GM23338 (cell line): ENCODE results near the gene MED27. TPM values are rescaled to one million over a fixed set of nuclear protein-coding genes. Genes with fewer than 3 reads are reported as not detected.

Experiments
- ATAC-seq: fragments of 200-7000 bp; cut with Tn5 transposase; 3 replicates; pipeline ENCODE4 v1.9.1; 2020
- DNase-seq: peaks from one replicate; pipeline ENCODE4 v3.0.0-alpha.2; 2015; ENCODE audit warnings: low spot score
- H2AFZ ChIP-seq: fragments of 200-600 bp; sonication (generic); 2 replicates; pipeline ENCODE4 v1.8.0; 2016; ENCODE audit warnings: antibody characterized with exemption, mild to moderate bottlenecking, moderate library complexity
- H3F3A ChIP-seq: fragments of 200-600 bp; sonication (generic); replicated peaks from 2 replicates; pipeline ENCODE4 v1.8.0; 2017; ENCODE audit warnings: antibody characterized with exemption, mixed run types, low read depth
- H3K27ac ChIP-seq: fragments of 200-600 bp; sonication (generic); 2 replicates; pipeline ENCODE4 v1.6.1; 2016; ENCODE audit warnings: low read depth
- H3K27me3 ChIP-seq: fragments of 200-600 bp; sonication (generic); 2 replicates; pipeline ENCODE4 v1.8.0; 2016; ENCODE audit warnings: mild to moderate bottlenecking, mixed run types, moderate library complexity; ENCODE audit not compliant: insufficient read depth
- H3K36me3 ChIP-seq: fragments of 200-600 bp; sonication (generic); 2 replicates; pipeline ENCODE4 v1.8.0; 2016; ENCODE audit warnings: mild to moderate bottlenecking; ENCODE audit not compliant: insufficient read depth
- H3K4me1 ChIP-seq: fragments of 200-600 bp; sonication (generic); 2 replicates; pipeline ENCODE4 v1.8.0; 2016; ENCODE audit warnings: mild to moderate bottlenecking, moderate library complexity; ENCODE audit not compliant: insufficient read depth
- H3K4me2 ChIP-seq: fragments of 200-600 bp; sonication (generic); 2 replicates; pipeline ENCODE4 v1.7.1; 2017; ENCODE audit warnings: mixed run types
- H3K4me3 ChIP-seq: fragments of 200-600 bp; sonication (generic); 2 replicates; pipeline ENCODE4 v1.6.1; 2016; ENCODE audit warnings: mixed run types
- H3K79me2 ChIP-seq: fragments of 200-600 bp; sonication (generic); replicated peaks from 2 replicates; pipeline ENCODE4 v1.8.0; 2017; ENCODE audit warnings: mild to moderate bottlenecking; ENCODE audit not compliant: insufficient read depth
- H3K9me2 ChIP-seq: fragments of 200-600 bp; sonication (generic); 2 replicates; pipeline ENCODE4 v1.8.0; 2017; ENCODE audit not compliant: insufficient read depth
- H4K20me1 ChIP-seq: fragments of 200-600 bp; sonication (generic); replicated peaks from 2 replicates; pipeline ENCODE4 v1.8.0; 2017; ENCODE audit warnings: mild to moderate bottlenecking; ENCODE audit not compliant: insufficient read depth
- H3K27ac Mint-ChIP-seq: 2 replicates; pipeline ENCODE4 v1.8.0; 2020; ENCODE audit warnings: inconsistent platforms, mild to moderate bottlenecking, moderate library complexity, mixed read lengths
- H3K27me3 Mint-ChIP-seq: 3 replicates; pipeline ENCODE4 v1.8.0; 2022; ENCODE audit warnings: low read depth, mild to moderate bottlenecking, moderate library complexity, mixed read lengths, inconsistent platforms; ENCODE audit not compliant: insufficient read depth, poor library complexity
- H3K36me3 Mint-ChIP-seq: 3 replicates; pipeline ENCODE4 v1.8.0; 2021; ENCODE audit warnings: low read depth, mild to moderate bottlenecking, inconsistent platforms, moderate library complexity, mixed read lengths
- H3K4me1 Mint-ChIP-seq: 3 replicates; pipeline ENCODE4 v1.8.0; 2020; ENCODE audit warnings: mild to moderate bottlenecking, inconsistent platforms, mixed read lengths
- H3K4me3 Mint-ChIP-seq: 3 replicates; pipeline ENCODE4 v1.8.0; 2021; ENCODE audit warnings: moderate library complexity, mild to moderate bottlenecking, inconsistent platforms, mixed read lengths
- H3K9me3 Mint-ChIP-seq: 3 replicates; pipeline ENCODE4 v1.8.0; 2020; ENCODE audit warnings: moderate library complexity, mild to moderate bottlenecking, inconsistent platforms, mixed read lengths
- CREB1 ChIP-seq: fragments of 250-450 bp; sonication (Bioruptor Pico); IDR thresholded peaks from 2 replicates; pipeline ENCODE4 v1.5.0; 2020; ENCODE audit warnings: low read depth, mild to moderate bottlenecking, moderate library complexity
- EZH2 ChIP-seq: fragments of 200-600 bp; sonication (generic); IDR thresholded peaks from one replicate; pipeline ENCODE4 v1.8.0; 2017; ENCODE audit warnings: antibody characterized with exemption, mild to moderate bottlenecking, low read depth; ENCODE audit not compliant: unreplicated experiment
- EZH2phosphoT487 ChIP-seq: fragments of 200-600 bp; sonication (generic); IDR thresholded peaks from one replicate; pipeline ENCODE4 v1.8.1; 2018; ENCODE audit warnings: antibody characterized with exemption; ENCODE audit not compliant: unreplicated experiment
- JUNB ChIP-seq: IDR thresholded peaks from one replicate; pipeline ENCODE4 v1.6.1; 2016; ENCODE audit warnings: antibody characterized with exemption; ENCODE audit not compliant: unreplicated experiment
- NANOG ChIP-seq: IDR thresholded peaks from 2 replicates; pipeline ENCODE4 v1.6.1; 2016; ENCODE audit warnings: antibody characterized with exemption, borderline replicate concordance
- POLR2AphosphoS5 ChIP-seq: IDR thresholded peaks from 2 replicates; pipeline ENCODE4 v1.6.1; 2016; ENCODE audit warnings: antibody characterized with exemption, low read depth
- REST ChIP-seq: IDR thresholded peaks from one replicate; pipeline ENCODE4 v1.6.1; 2018; ENCODE audit warnings: antibody characterized with exemption; ENCODE audit not compliant: unreplicated experiment
- STAT1 ChIP-seq: IDR thresholded peaks from one replicate; pipeline ENCODE4 v1.6.1; 2016; ENCODE audit warnings: antibody characterized with exemption; ENCODE audit not compliant: unreplicated experiment
- ZNF114 ChIP-seq: fragments of 250-450 bp; sonication (Bioruptor Pico); IDR thresholded peaks from 2 replicates; pipeline ENCODE4 v1.5.0; 2020; ENCODE audit warnings: mild to moderate bottlenecking, moderate library complexity
- ZNF331 ChIP-seq: fragments of 250-450 bp; sonication (Bioruptor Pico); IDR thresholded peaks from 2 replicates; pipeline ENCODE4 v1.5.0; 2020; ENCODE audit warnings: low read depth, mild to moderate bottlenecking, moderate library complexity
- polyA plus RNA-seq: library from polyadenylated mRNA; unstranded; fragments of >200 nt; fragmentation: Nextera tagmentation; extraction: Ambion mirVana; gene quantifications from 2 replicates; pipeline ENCODE4 v1.2.1, GENCODE V29; 2016
- total RNA-seq: library from RNA; depleted of rRNA; stranded (reverse); fragments of >200 nt; shearing (Covaris generic); gene quantifications from 2 replicates; pipeline ENCODE4 v1.2.3, GENCODE V29; 2014
- TF ChIP-seq, protein P1 (sequence below): IDR thresholded peaks from 2 replicates; pipeline ENCODE4 v1.6.1; 2016; ENCODE audit warnings: antibody characterized with exemption
- TF ChIP-seq, protein P2 (sequence below): fragments of 250-450 bp; sonication (Bioruptor Pico); IDR thresholded peaks from 2 replicates; pipeline ENCODE4 v1.5.0; 2020; ENCODE audit warnings: mild to moderate bottlenecking, moderate library complexity
- TF ChIP-seq, protein P3 (sequence below), 2 experiments: fragments of 200-600 bp in 1 of 2; sonication (generic) in 1 of 2; conservative IDR thresholded peaks; 2 replicates each; pipeline versions ENCODE4 v1.5.1 to v1.6.1; 2016 to 2017; ENCODE audit warnings: antibody characterized with exemption in 2 of 2, low read depth in 2 of 2, mild to moderate bottlenecking in 2 of 2, moderate library complexity in 1 of 2

Gene MED27
- total and polyA plus RNA-seq, 2 experiments from 2014 or later, result 30.6 to 35.0 TPM

GRCh38 chr9:132016456-132016855 is 63.2 kb downstream of the MED27 start:
- TF ChIP-seq CREB1 (CRISPR knock-in tag) (no peak), EZH2phosphoT487 (no peak), ZNF331 (CRISPR knock-in tag) (no peak), POLR2AphosphoS5 (no peak), NANOG (no peak), JUNB (no peak), REST (no peak), STAT1 (no peak), ZNF114 (CRISPR knock-in tag) (no peak), EZH2 (no peak)
- TF ChIP-seq, protein P1, sequence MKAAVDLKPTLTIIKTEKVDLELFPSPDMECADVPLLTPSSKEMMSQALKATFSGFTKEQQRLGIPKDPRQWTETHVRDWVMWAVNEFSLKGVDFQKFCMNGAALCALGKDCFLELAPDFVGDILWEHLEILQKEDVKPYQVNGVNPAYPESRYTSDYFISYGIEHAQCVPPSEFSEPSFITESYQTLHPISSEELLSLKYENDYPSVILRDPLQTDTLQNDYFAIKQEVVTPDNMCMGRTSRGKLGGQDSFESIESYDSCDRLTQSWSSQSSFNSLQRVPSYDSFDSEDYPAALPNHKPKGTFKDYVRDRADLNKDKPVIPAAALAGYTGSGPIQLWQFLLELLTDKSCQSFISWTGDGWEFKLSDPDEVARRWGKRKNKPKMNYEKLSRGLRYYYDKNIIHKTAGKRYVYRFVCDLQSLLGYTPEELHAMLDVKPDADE, result no peak
- TF ChIP-seq, protein P2, sequence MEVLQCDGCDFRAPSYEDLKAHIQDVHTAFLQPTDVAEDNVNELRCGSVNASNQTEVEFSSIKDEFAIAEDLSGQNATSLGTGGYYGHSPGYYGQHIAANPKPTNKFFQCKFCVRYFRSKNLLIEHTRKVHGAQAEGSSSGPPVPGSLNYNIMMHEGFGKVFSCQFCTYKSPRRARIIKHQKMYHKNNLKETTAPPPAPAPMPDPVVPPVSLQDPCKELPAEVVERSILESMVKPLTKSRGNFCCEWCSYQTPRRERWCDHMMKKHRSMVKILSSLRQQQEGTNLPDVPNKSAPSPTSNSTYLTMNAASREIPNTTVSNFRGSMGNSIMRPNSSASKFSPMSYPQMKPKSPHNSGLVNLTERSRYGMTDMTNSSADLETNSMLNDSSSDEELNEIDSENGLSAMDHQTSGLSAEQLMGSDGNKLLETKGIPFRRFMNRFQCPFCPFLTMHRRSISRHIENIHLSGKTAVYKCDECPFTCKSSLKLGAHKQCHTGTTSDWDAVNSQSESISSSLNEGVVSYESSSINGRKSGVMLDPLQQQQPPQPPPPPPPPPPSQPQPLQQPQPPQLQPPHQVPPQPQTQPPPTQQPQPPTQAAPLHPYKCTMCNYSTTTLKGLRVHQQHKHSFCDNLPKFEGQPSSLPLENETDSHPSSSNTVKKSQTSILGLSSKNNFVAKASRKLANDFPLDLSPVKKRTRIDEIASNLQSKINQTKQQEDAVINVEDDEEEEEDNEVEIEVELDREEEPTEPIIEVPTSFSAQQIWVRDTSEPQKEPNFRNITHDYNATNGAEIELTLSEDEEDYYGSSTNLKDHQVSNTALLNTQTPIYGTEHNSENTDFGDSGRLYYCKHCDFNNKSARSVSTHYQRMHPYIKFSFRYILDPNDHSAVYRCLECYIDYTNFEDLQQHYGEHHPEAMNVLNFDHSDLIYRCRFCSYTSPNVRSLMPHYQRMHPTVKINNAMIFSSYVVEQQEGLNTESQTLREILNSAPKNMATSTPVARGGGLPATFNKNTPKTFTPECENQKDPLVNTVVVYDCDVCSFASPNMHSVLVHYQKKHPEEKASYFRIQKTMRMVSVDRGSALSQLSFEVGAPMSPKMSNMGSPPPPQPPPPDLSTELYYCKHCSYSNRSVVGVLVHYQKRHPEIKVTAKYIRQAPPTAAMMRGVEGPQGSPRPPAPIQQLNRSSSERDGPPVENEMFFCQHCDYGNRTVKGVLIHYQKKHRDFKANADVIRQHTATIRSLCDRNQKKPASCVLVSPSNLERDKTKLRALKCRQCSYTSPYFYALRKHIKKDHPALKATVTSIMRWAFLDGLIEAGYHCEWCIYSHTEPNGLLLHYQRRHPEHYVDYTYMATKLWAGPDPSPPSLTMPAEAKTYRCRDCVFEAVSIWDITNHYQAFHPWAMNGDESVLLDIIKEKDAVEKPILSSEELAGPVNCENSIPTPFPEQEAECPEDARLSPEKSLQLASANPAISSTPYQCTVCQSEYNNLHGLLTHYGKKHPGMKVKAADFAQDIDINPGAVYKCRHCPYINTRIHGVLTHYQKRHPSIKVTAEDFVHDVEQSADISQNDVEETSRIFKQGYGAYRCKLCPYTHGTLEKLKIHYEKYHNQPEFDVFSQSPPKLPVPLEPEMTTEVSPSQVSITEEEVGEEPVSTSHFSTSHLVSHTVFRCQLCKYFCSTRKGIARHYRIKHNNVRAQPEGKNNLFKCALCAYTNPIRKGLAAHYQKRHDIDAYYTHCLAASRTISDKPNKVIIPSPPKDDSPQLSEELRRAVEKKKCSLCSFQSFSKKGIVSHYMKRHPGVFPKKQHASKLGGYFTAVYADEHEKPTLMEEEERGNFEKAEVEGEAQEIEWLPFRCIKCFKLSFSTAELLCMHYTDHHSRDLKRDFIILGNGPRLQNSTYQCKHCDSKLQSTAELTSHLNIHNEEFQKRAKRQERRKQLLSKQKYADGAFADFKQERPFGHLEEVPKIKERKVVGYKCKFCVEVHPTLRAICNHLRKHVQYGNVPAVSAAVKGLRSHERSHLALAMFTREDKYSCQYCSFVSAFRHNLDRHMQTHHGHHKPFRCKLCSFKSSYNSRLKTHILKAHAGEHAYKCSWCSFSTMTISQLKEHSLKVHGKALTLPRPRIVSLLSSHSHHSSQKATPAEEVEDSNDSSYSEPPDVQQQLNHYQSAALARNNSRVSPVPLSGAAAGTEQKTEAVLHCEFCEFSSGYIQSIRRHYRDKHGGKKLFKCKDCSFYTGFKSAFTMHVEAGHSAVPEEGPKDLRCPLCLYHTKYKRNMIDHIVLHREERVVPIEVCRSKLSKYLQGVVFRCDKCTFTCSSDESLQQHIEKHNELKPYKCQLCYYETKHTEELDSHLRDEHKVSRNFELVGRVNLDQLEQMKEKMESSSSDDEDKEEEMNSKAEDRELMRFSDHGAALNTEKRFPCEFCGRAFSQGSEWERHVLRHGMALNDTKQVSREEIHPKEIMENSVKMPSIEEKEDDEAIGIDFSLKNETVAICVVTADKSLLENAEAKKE, result no peak
- TF ChIP-seq, protein P3, sequence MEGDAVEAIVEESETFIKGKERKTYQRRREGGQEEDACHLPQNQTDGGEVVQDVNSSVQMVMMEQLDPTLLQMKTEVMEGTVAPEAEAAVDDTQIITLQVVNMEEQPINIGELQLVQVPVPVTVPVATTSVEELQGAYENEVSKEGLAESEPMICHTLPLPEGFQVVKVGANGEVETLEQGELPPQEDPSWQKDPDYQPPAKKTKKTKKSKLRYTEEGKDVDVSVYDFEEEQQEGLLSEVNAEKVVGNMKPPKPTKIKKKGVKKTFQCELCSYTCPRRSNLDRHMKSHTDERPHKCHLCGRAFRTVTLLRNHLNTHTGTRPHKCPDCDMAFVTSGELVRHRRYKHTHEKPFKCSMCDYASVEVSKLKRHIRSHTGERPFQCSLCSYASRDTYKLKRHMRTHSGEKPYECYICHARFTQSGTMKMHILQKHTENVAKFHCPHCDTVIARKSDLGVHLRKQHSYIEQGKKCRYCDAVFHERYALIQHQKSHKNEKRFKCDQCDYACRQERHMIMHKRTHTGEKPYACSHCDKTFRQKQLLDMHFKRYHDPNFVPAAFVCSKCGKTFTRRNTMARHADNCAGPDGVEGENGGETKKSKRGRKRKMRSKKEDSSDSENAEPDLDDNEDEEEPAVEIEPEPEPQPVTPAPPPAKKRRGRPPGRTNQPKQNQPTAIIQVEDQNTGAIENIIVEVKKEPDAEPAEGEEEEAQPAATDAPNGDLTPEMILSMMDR (conservative IDR thresholded peaks at IDR 0.05; ENCODE audit: low read depth in 2 of 2), result no peak
- Histone ChIP-seq H2AFZ (no peak overlapping the region), H3K27me3 (no peaks in the 10 kb centered on the region), H3F3A (no peaks in the 10 kb centered on the region), H3K36me3 (no peaks in the 10 kb centered on the region), H3K4me2 (no peak overlapping the region), H3K9me2 (no peaks in the 10 kb centered on the region), H3K4me1 (peaks cover 32% of the 10 kb centered on the region), H3K4me3 (no peak overlapping the region), H3K79me2 (peaks cover 35% of the 10 kb centered on the region), H4K20me1 (0 out of 2 replicates have a peak, but pooled peaks cover 6% of the 10 kb centered on the region), H3K27ac (no peak overlapping the region)
- Mint-ChIP-seq H3K27me3 (peaks cover 4% of the 10 kb centered on the region), H3K27ac (no peak overlapping the region), H3K9me3 (no peaks in the 10 kb centered on the region), H3K36me3 (no peaks in the 10 kb centered on the region; the same call in 1 of the 3 replicates), H3K4me3 (no peak overlapping the region), H3K4me1 (peaks cover 50% of the 10 kb centered on the region)
- DNase-seq, result no peak
- no peak for ATAC-seq
